Measurements from ENCODE around the gene ADAM10.
A peak's percentile ranks its signal among the peaks of the same experiment; 100 is the strongest.

ADAM10 gene

DNA sequence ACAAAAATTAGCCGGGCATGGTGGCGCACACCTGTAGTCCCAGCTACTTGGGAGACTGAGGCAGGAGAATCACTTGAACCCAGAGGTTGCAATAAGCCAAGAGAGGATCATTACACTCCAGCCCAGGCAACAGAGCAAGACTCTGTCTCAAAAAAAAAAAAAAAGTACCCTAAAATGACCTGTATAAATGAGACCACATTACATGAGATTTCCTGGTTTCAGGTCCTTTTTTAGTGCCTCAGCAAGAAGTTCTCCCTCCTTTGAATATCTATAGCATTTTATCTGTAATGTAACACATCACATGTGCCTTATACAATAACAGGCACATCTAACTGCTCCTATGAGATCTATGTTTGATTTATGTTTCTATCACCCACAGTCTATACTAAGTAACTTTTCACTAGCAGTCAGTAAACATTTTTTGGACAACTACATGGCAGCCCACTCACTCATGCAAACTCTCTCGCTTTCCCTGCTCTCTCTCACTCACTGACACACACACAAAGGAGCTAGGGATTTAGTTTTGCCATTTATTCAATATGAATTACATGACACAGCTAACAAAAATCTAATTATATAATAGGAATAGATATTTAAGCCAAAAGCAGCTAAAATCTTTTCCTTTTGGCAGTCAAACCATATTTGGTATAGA is 34.1 kb downstream of the ADAM10 start:
- DNase-seq (ENCODE audit: low read depth in 2 of 2): no peak

DNA sequence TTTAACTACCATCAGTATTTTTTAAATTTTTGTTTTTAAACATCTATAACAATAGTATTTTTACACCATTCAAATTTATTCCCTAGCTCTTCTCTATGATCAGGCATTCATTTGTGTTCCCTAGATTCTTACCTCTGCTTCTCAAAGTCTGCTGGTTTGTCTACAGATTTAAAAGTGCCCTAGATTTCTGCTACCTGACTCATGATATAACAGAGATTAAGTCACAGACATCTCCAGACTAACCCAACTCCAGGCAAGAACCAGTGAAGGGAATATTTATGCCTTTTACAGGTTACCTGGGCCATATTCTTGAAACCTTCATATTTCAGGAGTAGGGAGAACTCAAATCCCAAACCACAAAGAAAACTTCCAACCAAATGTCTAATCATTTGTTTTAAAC is 38.8 kb downstream of the ADAM10 start:
- DNase-seq (ENCODE audit: low read depth in 2 of 2): no peak

DNA sequence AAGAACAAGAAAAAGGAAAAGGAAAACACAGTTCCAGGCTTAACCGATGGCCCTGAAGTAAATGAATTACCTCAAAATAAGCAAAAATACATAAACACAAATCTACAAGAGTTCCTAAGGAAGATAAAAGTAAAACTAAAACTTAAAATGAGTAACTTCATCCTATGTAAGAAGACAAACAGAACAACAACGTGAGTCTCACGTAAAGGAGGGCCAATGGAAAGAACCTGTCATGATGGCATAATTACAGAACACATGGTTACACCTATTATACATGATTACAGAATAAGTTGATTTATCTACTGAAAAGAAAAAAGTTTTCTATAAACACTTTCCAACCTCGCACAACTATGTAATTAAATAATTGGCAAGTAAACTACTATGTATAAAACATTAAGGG is 42.1 kb downstream of the ADAM10 start:
- DNase-seq (ENCODE audit: low read depth in 2 of 2): no peak

GRCh38 chr15:58705105-58705504 is 44.4 kb downstream of the ADAM10 start:
- DNase-seq (ENCODE audit: low read depth in 2 of 2): no peak

DNA sequence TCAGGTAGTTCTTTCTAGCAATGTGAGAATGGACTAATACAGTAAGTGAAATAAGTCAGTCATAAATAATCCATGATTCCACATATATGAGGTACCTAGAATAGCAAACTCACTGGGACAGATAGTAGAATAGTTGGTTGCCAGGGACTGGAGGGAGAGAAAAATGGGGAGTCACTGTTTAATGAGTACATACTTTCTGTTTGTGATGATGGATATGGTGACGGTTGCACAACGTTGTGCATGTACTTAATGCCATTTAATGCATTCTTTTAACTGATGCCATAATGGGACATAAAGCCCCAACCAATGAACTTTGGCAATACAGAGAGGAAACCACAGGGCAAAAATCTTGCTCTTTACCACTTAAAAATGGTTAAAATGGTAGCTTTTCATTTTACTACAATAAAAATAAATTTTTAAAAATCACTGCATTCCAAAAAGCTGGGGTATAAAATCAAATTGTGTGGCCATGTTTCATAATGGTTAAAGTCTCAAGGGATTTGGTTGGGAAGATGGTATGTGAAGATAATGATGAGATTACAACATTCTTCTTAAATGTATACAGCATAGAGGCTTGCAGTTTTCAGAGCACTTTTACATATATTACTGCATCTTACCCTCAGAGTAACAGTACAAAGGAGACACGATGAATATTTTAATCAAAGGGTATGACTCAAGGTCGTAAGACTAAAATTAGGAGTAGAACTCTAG is 45.2 kb downstream of the ADAM10 start:
- DNase-seq (ENCODE audit: low read depth in 2 of 2): peak; percentile 82 to 87

DNA sequence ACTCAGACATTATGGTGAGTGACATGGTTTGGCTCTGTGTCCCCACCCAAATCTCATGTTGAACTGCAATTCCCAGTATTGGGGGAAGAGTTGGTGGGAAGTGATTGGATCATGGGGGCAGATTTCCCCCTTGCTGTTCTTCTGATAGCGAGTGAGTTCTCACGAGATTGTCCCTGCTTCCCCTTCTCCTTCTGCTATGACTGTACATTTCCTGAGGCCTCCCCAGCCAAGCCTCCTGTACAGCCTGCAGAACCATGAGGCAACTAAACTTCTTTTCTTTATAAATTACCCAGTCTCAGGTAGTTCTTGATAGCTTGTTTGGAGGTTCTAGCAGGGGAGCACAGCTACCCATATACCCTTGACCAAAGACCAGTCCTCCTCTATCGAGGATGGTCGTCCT is 45.9 kb downstream of the ADAM10 start:
- DNase-seq (ENCODE audit: low read depth in 2 of 2): no peak

DNA sequence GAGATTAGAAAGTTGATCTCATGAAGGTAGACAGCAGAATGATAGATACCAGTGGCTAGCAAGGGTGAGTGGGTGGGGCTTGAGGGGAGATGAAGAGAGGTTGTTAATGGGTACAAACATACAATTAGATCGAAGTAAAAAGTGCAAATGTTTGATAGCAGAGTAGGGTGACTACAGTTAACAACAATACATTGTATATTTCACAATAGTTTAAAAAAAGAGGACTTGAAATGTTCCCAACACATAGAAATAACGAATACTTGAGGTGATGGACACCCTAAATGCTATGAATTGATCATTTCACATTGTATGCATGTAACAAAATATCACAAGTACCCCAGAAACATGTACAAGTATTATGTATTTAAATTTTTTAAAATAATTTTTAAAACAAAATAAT is 47.3 kb downstream of the ADAM10 start:
- no peak for DNase-seq (ENCODE audit: low read depth in 2 of 2)

DNA sequence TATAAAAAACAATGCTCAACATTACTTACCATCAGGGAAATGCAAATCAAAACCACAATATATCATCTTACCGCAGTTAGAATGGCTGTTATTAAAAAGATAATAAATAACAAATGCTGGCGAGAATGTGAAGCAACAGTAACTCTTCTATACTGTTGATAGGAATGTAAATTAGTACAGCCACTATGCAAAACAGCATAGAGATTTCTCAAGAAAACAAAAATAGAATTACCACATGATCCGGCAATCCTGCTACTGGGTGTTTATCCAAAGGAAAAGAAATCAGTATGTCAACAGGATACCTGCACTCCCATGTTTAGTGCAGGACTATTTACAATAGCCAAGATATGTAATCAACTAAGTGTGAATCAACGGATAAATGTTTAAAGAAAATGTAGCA is 48.1 kb downstream of the ADAM10 start:
- peak; percentile 49 to 54 for DNase-seq (ENCODE audit: low read depth in 2 of 2)

DNA sequence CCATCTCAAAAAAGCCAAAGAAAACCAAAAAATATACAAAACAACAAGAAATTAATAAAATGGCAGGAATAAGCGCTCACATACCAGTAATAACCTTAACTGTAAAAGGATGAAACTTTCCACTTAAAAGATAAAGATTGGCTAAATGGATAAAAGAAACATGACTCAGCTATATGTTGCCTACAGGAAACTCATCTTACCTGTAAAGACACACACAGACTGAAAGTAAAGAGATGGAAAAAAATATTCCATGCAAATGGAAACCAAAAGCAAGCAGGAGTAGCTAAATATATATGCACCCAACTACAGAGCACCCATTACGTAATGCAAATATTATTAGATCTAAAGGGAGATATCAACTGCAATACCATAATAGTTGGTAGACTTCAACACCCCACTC is 49.7 kb downstream of the ADAM10 start:
- DNase-seq (ENCODE audit: low read depth in 2 of 2): no peak

DNA sequence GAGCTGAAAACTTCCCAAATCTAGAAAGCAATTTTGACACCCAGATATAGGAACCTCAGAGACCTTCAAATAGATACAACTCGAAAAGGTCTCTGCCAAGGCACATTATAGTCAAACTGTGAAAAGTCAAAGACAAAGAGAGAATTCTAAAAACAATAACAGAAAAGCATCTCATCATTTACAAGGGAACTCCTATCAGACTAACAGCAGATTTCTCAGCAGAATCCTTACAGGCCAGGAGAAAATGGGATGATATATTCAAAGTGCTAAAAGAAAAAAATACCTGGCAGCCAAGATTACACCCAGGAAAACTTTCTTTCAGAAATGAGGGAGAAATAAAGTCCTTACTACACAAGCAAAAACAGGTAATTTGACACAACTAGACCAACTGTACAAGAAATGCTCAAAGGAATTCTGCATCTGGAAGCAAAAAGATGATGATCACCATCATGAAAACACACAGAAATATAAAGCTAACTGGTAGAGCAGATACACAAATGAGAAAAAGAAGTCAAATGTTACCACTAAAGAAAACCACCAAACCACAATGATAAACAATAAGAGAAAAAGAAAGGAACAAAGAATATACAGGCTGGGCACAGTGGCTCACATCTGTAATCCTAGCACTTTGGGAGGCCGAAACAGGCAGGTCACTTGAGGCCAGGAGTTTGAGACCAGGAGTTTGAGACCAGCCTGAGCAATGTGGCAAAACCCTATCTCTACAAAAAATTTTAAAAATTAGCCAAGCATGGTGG is 50.4 kb downstream of the ADAM10 start:
- DNase-seq (ENCODE audit: low read depth in 2 of 2): no peak

DNA sequence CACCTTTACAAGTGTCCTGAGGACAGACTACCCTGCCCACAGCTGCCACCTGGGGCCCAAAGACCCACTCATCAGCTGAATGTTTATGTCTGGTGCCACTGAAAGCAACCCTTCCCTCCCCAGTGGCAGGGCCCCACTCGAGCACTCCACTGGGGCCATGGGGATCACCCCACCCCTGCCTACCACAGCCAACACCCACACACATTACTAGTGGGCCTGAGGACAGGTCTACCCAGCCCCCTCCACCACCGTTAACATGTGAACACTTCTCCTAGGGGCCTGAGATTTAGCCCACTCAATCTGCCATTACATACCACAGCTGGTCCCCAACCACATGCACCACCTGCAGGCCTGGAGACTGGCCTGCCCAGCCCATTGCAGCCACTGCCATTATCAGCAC is 52.3 kb downstream of the ADAM10 start:
- DNase-seq (ENCODE audit: low read depth in 2 of 2): no peak

DNA sequence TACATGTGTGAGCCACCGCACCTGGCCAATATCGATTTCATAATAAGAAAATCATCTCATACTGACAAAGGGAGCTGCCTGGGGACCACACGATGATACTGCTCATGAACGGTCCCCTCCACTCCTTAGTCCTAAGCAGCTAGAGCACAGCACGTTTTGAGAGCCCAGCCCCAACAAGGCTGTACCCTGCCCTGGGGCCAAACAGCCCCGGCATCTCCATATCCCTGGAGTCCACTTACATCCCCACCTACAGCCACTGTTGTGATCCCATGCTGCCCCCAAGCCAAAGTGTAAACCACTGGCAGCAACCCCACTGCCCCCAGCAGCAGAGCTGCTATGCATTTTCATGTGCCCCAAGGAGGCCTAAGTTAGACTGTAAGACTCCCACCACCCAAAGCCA is 52.8 kb downstream of the ADAM10 start:
- no peak for DNase-seq (ENCODE audit: low read depth in 2 of 2)

- DNase-seq (ENCODE audit: low read depth in 2 of 2): no peak
Observed at GRCh38 chr15:58694641-58695398, 54.7 kb downstream of the ADAM10 start.

DNA sequence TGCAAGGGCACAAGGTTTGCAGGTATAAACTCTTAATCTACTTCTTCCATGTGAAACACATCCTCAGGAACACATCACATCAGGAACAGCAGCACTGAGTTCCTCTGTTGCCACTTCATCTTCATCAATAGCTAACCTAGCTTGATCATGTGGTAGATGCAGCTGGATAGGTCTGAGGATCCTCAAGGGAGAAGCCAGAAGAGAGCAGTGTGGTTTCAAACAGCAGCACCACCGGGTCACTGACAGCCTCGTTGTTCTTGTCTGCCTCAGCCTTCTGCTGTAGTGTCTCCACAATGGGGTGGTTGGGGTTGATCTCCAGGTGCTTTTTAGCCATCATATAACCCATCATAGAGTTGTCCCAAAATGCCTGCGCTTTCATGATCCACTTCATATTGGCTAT is 58.8 kb downstream of the ADAM10 start:
- no peak for DNase-seq (ENCODE audit: low read depth in 2 of 2)

GRCh38 chr15:58689646-58690045 is 59.9 kb downstream of the ADAM10 start:
- no peak for DNase-seq (ENCODE audit: low read depth in 2 of 2)

DNA sequence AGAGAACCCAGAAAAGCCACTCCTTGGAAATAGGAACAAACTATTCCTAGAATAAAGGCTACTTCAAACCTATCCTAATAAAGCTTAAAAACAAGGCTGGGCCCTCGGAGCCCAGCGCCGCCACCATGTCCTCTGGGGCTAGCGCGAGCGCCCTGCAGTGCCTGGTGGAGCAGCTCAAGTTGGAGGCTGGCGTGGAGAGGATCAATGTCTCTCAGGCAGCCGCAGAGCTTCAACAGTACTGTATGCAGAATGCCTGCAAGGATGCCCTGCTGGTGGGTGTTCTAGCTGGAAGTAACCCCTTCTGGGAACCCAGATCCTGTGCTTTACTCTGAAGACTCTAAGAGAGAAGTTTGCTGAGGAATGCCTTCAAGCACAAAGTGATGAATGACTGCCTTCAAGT is 63.2 kb downstream of the ADAM10 start:
- no peak for DNase-seq (ENCODE audit: low read depth in 2 of 2)

- no peak for DNase-seq (ENCODE audit: low read depth in 2 of 2)
Observed at GRCh38 chr15:58684751-58685150, 64.8 kb downstream of the ADAM10 start.

- DNase-seq (ENCODE audit: low read depth in 2 of 2): no peak
Observed at GRCh38 chr15:58684036-58684710, 65.3 kb downstream of the ADAM10 start.

DNA sequence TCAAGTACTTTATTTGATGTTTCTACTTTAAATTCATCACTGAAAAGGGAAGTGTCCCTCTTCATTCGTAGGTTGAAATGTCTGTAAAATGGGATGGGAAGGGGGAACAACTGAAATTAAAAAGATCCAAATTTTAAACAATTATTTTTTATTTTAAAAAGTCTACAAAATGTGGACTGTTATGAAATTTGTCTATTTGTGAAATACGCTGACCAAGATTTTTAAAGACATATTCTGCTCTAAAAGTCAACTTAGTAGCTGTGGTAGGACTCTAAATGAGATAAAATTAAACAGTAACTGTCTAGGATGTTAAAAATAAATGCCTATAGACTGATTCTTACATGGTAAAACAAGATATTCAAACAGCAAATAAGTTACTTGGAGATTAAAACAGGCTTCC is 67.3 kb downstream of the ADAM10 start:
- no peak for DNase-seq (ENCODE audit: low read depth in 2 of 2)

DNA sequence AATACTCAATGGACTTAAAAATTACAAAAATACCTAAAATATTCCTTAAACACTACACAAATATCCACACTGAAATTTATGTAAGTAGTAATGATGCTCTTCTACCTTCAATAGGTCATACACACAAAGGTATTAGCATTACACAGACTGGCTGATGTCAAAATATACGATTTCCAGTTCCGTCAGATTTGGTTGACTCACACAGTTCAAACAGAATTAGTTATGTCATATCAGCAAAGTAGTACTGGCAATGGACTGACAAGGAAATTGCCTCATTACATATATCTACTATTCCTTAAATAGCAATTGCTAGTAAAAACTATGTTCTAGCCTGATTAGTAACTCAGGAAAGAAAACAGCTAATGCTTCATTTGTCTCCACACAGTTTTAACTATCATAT is 70.8 kb downstream of the ADAM10 start:
- no peak for DNase-seq (ENCODE audit: low read depth in 2 of 2)

DNA sequence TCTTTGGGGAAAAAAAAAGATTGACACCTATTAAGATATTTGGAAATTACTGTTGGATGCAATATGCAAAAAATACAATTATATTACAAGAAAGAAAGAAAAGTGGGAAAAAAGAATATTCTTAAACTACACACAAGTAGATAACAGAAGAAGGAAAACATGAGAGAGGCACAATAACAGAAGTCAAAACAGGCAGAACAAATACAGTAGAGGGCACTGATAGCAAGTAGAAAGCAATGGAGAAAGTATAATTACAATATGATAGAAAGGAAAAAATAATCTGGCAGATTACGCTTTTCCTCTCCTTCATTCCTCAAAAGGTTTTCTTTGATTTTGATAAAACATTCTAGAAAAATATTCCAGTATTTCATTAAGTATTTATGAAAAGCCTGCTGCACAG is 72.1 kb downstream of the ADAM10 start:
- no peak for DNase-seq (ENCODE audit: low read depth in 2 of 2)

DNA sequence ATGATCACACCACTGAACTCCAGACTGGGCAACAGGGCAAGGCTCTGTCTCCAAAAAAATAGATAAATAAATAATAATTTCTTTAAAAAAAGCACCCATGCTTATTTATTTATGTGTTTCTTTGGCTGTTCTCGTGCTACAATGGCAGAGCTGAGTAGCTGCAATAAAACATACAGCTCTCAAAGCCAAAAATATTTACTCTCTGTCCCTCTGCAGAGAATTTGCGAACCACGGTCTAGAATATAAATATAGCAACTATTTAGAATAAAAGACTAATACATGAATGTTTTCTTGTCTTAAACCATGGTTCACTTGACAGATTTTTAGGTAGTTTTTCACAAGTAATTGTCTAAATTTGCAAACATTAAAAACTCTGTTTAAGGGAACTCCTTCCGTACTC is 72.7 kb downstream of the ADAM10 start:
- DNase-seq (ENCODE audit: low read depth in 2 of 2): no peak

Data from fibroblast of skin of left quadriceps (primary cell).